MCF 10A (cell line): ENCODE results near the gene MOV10L1. TPM values are rescaled to one million over a fixed set of nuclear protein-coding genes. Genes with fewer than 3 reads are reported as not detected.

Experiments used
- BruUV-seq: library from RNA; stranded (reverse); fragments of 400-500 nt; replicated peaks from 2 replicates; lab custom pipeline; 2021; lab: Mats Ljungman, UMichigan
- CTCF ChIA-PET: fragments of 300-600 bp; sonication (Branson Sonifier 250); formaldehyde crosslinking; extraction: SDS; loops from one replicate; lab custom pipeline; 2021; ENCODE audit warnings: antibody characterized with exemption, inconsistent platforms; lab: Yijun Ruan, JAX
- POLR2A ChIA-PET: fragments of 300-600, 350-650 bp; sonication (Branson Sonifier 250); formaldehyde crosslinking; extraction: SDS; loops from one replicate; lab custom pipeline; 2020; ENCODE audit warnings: antibody characterized with exemption, inconsistent platforms; lab: Yijun Ruan, JAX
- DNase-seq: peaks from one replicate; pipeline ENCODE4 v3.0.0-alpha.2; 2018; ENCODE audit not compliant: unreplicated experiment
- H3K27ac Mint-ChIP-seq: one replicate; pipeline ENCODE4 v1.8.0; 2022; ENCODE audit warnings: mild to moderate bottlenecking, low read depth, mixed read lengths; ENCODE audit not compliant: unreplicated experiment
- H3K27me3 Mint-ChIP-seq: one replicate; pipeline ENCODE4 v1.8.0; 2022; ENCODE audit warnings: mixed read lengths; ENCODE audit not compliant: insufficient read depth, unreplicated experiment
- H3K36me3 Mint-ChIP-seq: one replicate; pipeline ENCODE4 v1.8.0; 2022; ENCODE audit warnings: mild to moderate bottlenecking, moderate library complexity, mixed read lengths; ENCODE audit not compliant: insufficient read depth, unreplicated experiment
- H3K4me1 Mint-ChIP-seq: one replicate; pipeline ENCODE4 v1.8.0; 2022; ENCODE audit warnings: mixed read lengths; ENCODE audit not compliant: insufficient read depth, unreplicated experiment
- H3K4me3 Mint-ChIP-seq: one replicate; pipeline ENCODE4 v1.8.0; 2022; ENCODE audit warnings: mild to moderate bottlenecking, moderate library complexity, mixed read lengths; ENCODE audit not compliant: unreplicated experiment
- H3K9me3 Mint-ChIP-seq: one replicate; pipeline ENCODE4 v1.8.0; 2022; ENCODE audit warnings: mixed read lengths; ENCODE audit not compliant: unreplicated experiment
- CTCF ChIP-seq: fragments of 200-600 bp; IDR thresholded peaks from one replicate; pipeline ENCODE4 v1.8.0; 2022; ENCODE audit warnings: antibody characterized with exemption, mild to moderate bottlenecking; ENCODE audit not compliant: unreplicated experiment
- intact Hi-C: fragments of 100-400 bp; cut with micrococcal nuclease; formaldehyde crosslinking; loops from 2 replicates; pipeline ENCODE4 v1.14.1; 2022
- total RNA-seq: library from RNA; stranded (reverse); gene quantifications from 2 replicates; pipeline ENCODE4 v1.2.3, GENCODE V29; 2022

The MOV10L1 gene
- total RNA-seq, 1 experiment from 2014 or later: not detected

- no peaks in the 10 kb centered on the region for H3K27me3 Mint-ChIP-seq
- ChIA-PET POLR2A (no interaction called here), CTCF (interaction anchor here (0.6 kb wide), 2 partner anchors 10 to 36 kb away, joined by 3 read pairs; no protein-coding TSS in a partner anchor)
- H3K27ac Mint-ChIP-seq: peak overlapping the region; percentile 70
- no peaks in the 10 kb centered on the region for H3K36me3 Mint-ChIP-seq
- H3K4me1 Mint-ChIP-seq: no peaks in the 10 kb centered on the region
- intact Hi-C loops: no loop called here
- TF ChIP-seq CTCF: no peak
- H3K9me3 Mint-ChIP-seq: no peaks in the 10 kb centered on the region
- peak; percentile 62 for DNase-seq
- H3K4me3 Mint-ChIP-seq: peak overlapping the region; percentile 64
- no TSS peak for BruUV-seq
Observed at GRCh38 chr22:50184004-50184901, 94.4 kb downstream of the MOV10L1 start.

- Mint-ChIP-seq H3K27me3 (no peaks in the 10 kb centered on the region), H3K27ac (peak overlapping the region; percentile 70), H3K9me3 (no peaks in the 10 kb centered on the region), H3K36me3 (peaks cover 4% of the 10 kb centered on the region), H3K4me3 (peak overlapping the region; percentile 64), H3K4me1 (no peaks in the 10 kb centered on the region)
- no peak for TF ChIP-seq CTCF
- no TSS peak for BruUV-seq
- CTCF ChIA-PET: interaction anchor here (0.6 kb wide), 1 partner anchor 9 kb away, joined by 3 read pairs; no protein-coding TSS in a partner anchor
- POLR2A ChIA-PET: no interaction called here
- no peak for DNase-seq
- intact Hi-C loops: no loop called here
Observed at GRCh38 chr22:50184902-50185374, 95.1 kb downstream of the MOV10L1 start.

GRCh38 chr22:50185375-50186087 is 95.7 kb downstream of the MOV10L1 start, which contains the start of gene TRABD:
Gene TRABD (plus strand): TSS chr22:50185913. CDS start chr22:50193061, 7,148 bp downstream.
- Mint-ChIP-seq H3K27ac (peak within 1 kb of the TSS; percentile 70), H3K27me3 (no peaks in the 10 kb centered on the region), H3K4me3 (peak within 1 kb of the TSS; percentile 85), H3K4me1 (no peaks in the 10 kb centered on the region), H3K36me3 (peaks cover 9% of the 10 kb centered on the region), H3K9me3 (no peaks in the 10 kb centered on the region)
- BruUV-seq: no TSS peak
- CTCF ChIA-PET: no interaction called here
- DNase-seq: peak; percentile 87
- POLR2A ChIA-PET: no interaction called here
- no peak for TF ChIP-seq CTCF
- intact Hi-C loops: no loop called here
